GM12878 (cell line): Measurements from ENCODE around the gene BHLHA15. TPM values are rescaled to one million over a fixed set of nuclear protein-coding genes. Genes with fewer than 3 reads are reported as not detected.

Experiments
- ATAC-seq: fragments of 200-7000 bp; cut with Tn5 transposase; 3 replicates; pipeline ENCODE4 v1.9.1; 2020; ENCODE audit warnings: mild to moderate bottlenecking, moderate library complexity
- BruUV-seq: library from RNA; stranded (reverse); fragments of 400-500 nt; replicated peaks from 2 replicates; lab custom pipeline; 2021; lab: Mats Ljungman, UMichigan
- CTCF ChIA-PET: fragments of 300-600 bp; sonication (Branson Sonifier 250); formaldehyde crosslinking; extraction: SDS; loops from one replicate; lab custom pipeline; 2021; ENCODE audit warnings: inconsistent platforms; lab: Yijun Ruan, JAX
- POLR2A ChIA-PET: fragments of 350-600 bp; formaldehyde crosslinking; extraction: SDS; loops from one replicate; lab custom pipeline; 2021; ENCODE audit warnings: inconsistent platforms; lab: Charles Lee
- RAD21 ChIA-PET: fragments of 300-600 bp; sonication (Branson Sonifier 250); formaldehyde crosslinking; loops from one replicate; lab custom pipeline; 2023; ENCODE audit warnings: antibody characterized with exemption; ENCODE audit not compliant: unreplicated experiment; lab: Charles Lee
- SMC1A ChIA-PET: fragments of 300-600 bp; sonication (Branson Sonifier 250); formaldehyde crosslinking; loops from one replicate; lab custom pipeline; 2023; ENCODE audit not compliant: unreplicated experiment, uncharacterized antibody; lab: Charles Lee
- DNase-seq: peaks from one replicate; pipeline ENCODE4 v3.0.0-alpha.2; 2011; ENCODE audit warnings: low read depth, low spot score
- FAIRE-seq: peaks from 3 replicates; lab custom pipeline; 2011; peaks lifted over from hg19 to GRCh38; lab: Jason Lieb, UNC
- H2AFZ ChIP-seq: 2 replicates; pipeline ENCODE4 v1.6.0; 2011; ENCODE audit warnings: low read depth, low read length, control low read depth; ENCODE audit not compliant: control insufficient read depth
- H3K27ac ChIP-seq: 2 replicates; pipeline ENCODE4 v1.5.1; 2011; ENCODE audit warnings: control low read depth; ENCODE audit not compliant: control insufficient read depth, insufficient read depth
- H3K27me3 ChIP-seq, 2 experiments: replicated peaks in 1 of 2; 2 replicates each; pipeline versions ENCODE4 v1.6.0 to v1.6.1; 2011; ENCODE audit warnings: low read length in 1 of 2; ENCODE audit not compliant: control insufficient read depth in 2 of 2, insufficient read depth in 2 of 2
- H3K36me3 ChIP-seq, 2 experiments: 2 replicates each; pipeline ENCODE4 v1.5.1; 2011; ENCODE audit warnings: low read length in 1 of 2; ENCODE audit not compliant: control insufficient read depth in 2 of 2, insufficient read depth in 2 of 2
- H3K4me1 ChIP-seq: 2 replicates; pipeline ENCODE4 v1.6.1; 2011; ENCODE audit warnings: mild to moderate bottlenecking, low read length, moderate library complexity, mixed read lengths; ENCODE audit not compliant: control insufficient read depth, insufficient read depth
- H3K4me2 ChIP-seq: 2 replicates; pipeline ENCODE4 v1.6.0; 2011; ENCODE audit warnings: control low read depth; ENCODE audit not compliant: control insufficient read depth, insufficient read depth
- H3K4me3 ChIP-seq: fragments of 200-600 bp; sonication (generic); 2 replicates; pipeline ENCODE4 v1.5.1; 2016
- H3K79me2 ChIP-seq: 2 replicates; pipeline ENCODE4 v1.6.0; 2011; ENCODE audit warnings: low read length; ENCODE audit not compliant: control insufficient read depth, insufficient read depth
- H3K9ac ChIP-seq: 2 replicates; pipeline ENCODE4 v1.8.0; 2011; ENCODE audit warnings: low read length, control low read depth, mixed read lengths; ENCODE audit not compliant: control insufficient read depth, insufficient read depth
- H3K9me3 ChIP-seq: replicated peaks from 3 replicates; pipeline ENCODE4 v1.5.1; 2011; ENCODE audit warnings: mild to moderate bottlenecking, low read length; ENCODE audit not compliant: control insufficient read depth, insufficient read depth
- H4K20me1 ChIP-seq: 2 replicates; pipeline ENCODE4 v1.6.0; 2011; ENCODE audit not compliant: control insufficient read depth, insufficient read depth
- E2F8 ChIP-seq: fragments of 450-650 bp; IDR thresholded peaks from 2 replicates; pipeline ENCODE4 v1.6.1; 2018; ENCODE audit warnings: mild to moderate bottlenecking, low read depth, moderate library complexity; ENCODE audit not compliant: partially characterized antibody
- EP300 ChIP-seq, 2 experiments: fragments of 150-350 bp in 1 of 2; IDR thresholded peaks; 2 replicates each; pipeline ENCODE4 v1.6.1; 2011 to 2012; ENCODE audit warnings: low read depth in 2 of 2, low read length in 2 of 2, borderline replicate concordance in 1 of 2, improper control_type of control experiment in 1 of 2, inconsistent platforms in 1 of 2; ENCODE audit not compliant: control insufficient read depth in 1 of 2
- HDAC6 ChIP-seq: fragments of 200-600 bp; sonication (generic); IDR thresholded peaks from one replicate; pipeline ENCODE4 v1.8.0; 2017; ENCODE audit warnings: antibody characterized with exemption; ENCODE audit not compliant: unreplicated experiment
- SREBF2 ChIP-seq: IDR thresholded peaks from 2 replicates; pipeline ENCODE4 v1.6.1; 2012; ENCODE audit warnings: mild to moderate bottlenecking, low read length
- TAF1 ChIP-seq: IDR thresholded peaks from 2 replicates; pipeline ENCODE4 v1.6.1; 2011; ENCODE audit warnings: mild to moderate bottlenecking, low read depth, low read length, borderline replicate concordance
- WGBS: methylation state at CpG from one replicate; pipeline ENCODE4 v1.1.6; 2016; ENCODE audit warnings: low lambda C conversion rate; ENCODE audit not compliant: insufficient replicate concordance, insufficient coverage; ENCODE audit errors: missing lambda C conversion rate; 5-methylcytosine and 5-hydroxymethylcytosine counted together
- in situ Hi-C: fragments of 300-500 bp; cut with MboI; formaldehyde crosslinking; loops from 9 replicates; pipeline ENCODE4 v1.14.3; 2018; ENCODE audit warnings: mixed read lengths
- intact Hi-C: fragments of 100-400 bp; cut with micrococcal nuclease; formaldehyde crosslinking; loops from one replicate; pipeline ENCODE4 v1.14.2; 2022; ENCODE audit not compliant: unreplicated experiment
- polyA plus RNA-seq, 11 experiments: library from polyadenylated mRNA; depleted of rRNA in 4 of 11; unstranded in 6 of 11; stranded (reverse) in 5 of 11; fragments of >200 nt; fragmentation: Nextera tagmentation in 4 of 11; fragmentation: Illumina TruSeq in 1 of 11; extraction: Ambion mirVana in 4 of 11; extraction: Trizol in 1 of 11; gene quantifications; 1 replicate in 1 of 11; 2 replicates in 10 of 11; pipeline versions ENCODE4 v1.2.1 to v1.2.3, GENCODE V29; 2011 to 2016; ENCODE audit warnings: inconsistent platforms in 2 of 11, missing spikeins in 2 of 11, low read depth in 1 of 11
- total RNA-seq, 4 experiments: library from RNA; depleted of rRNA in 3 of 4; stranded (reverse); fragments of >200 nt in 3 of 4; fragmentation: Illumina TruSeq in 1 of 4; extraction: Trizol in 1 of 4; gene quantifications; 2 replicates each; pipeline versions ENCODE4 v1.2.1 to v1.2.3, GENCODE V29; 2013 to 2021

BHLHA15 gene
- total and polyA plus RNA-seq, 10 of the 15 experiments (the other 5 are each of a cell fraction or from before 2014, with no cell fraction given), result 0.54 to 4.2 (median 2.5) TPM; not detected in 4

- Histone ChIP-seq H4K20me1 (no peaks in the 10 kb centered on the region), H3K4me2 (no peak overlapping the region), H3K79me2 (no peaks in the 10 kb centered on the region), H3K9me3 (no peaks in the 10 kb centered on the region), H3K27ac (no peak overlapping the region), H3K27me3 (no peaks in the 10 kb centered on the region), H3K9ac (no peak overlapping the region), H3K36me3 (no peaks in the 10 kb centered on the region), H3K4me1 (no peaks in the 10 kb centered on the region), H2AFZ (no peak overlapping the region), H3K4me3 (no peak overlapping the region)
- ChIA-PET RAD21 (no interaction called here), SMC1A (no interaction called here), POLR2A (no interaction called here), CTCF (interaction anchor here (0.6 kb wide), 1 partner anchor 23 kb away, joined by 3 read pairs; no protein-coding TSS in a partner anchor)
- 97% methylated on average over 18 of the region's 18 CpGs for WGBS
- TF ChIP-seq TAF1 (no peak), SREBF2 (no peak), E2F8 (no peak), HDAC6 (no peak), EP300 (IDR thresholded peaks at IDR 0.05; ENCODE audit: borderline replicate concordance in 1 of 2, control insufficient read depth in 1 of 2, low read depth in 2 of 2, low read length in 2 of 2) (no peak)
- no TSS peak for BruUV-seq
- in situ Hi-C loops, result no loop called here
- no peak for DNase-seq
- no peak for ATAC-seq
- intact Hi-C loops, result no loop called here
- no peak for FAIRE-seq
These were observed 16.7 kb downstream of the BHLHA15 start for GRCh38 chr7:98227939-98228338.
